HepG2 (cell line): ENCODE data around the gene CD248. TPM values are rescaled to one million over a fixed set of nuclear protein-coding genes. Genes with fewer than 3 reads are reported as not detected.

Experiments used
- ATF7 ChIP-seq, 2 experiments: fragments of 450-650 bp in 1 of 2; sonication (generic) in 1 of 2; formaldehyde crosslinking in 1 of 2; IDR thresholded peaks; 2 replicates each; pipeline versions ENCODE4 v1.4.0 to v1.6.1; 2016 to 2020; ENCODE audit warnings: antibody characterized with exemption in 1 of 2, mild to moderate bottlenecking in 1 of 2, missing genetic modification reagents in 1 of 2
- BCL6 ChIP-seq: IDR thresholded peaks from 2 replicates; pipeline ENCODE4 v1.6.1; 2016; ENCODE audit warnings: missing genetic modification reagents, missing compliant biosample characterization
- IKZF1 ChIP-seq: fragments of 450-650 bp; IDR thresholded peaks from 2 replicates; pipeline ENCODE4 v1.7.1; 2016
- KAT7 ChIP-seq: IDR thresholded peaks from 2 replicates; pipeline ENCODE4 v1.6.1; 2018; ENCODE audit warnings: borderline replicate concordance, missing compliant biosample characterization
- NCOA1 ChIP-seq: sonication (generic); formaldehyde crosslinking; IDR thresholded peaks from 2 replicates; pipeline ENCODE4 v1.9.0; 2021; ENCODE audit warnings: missing genetic modification reagents
- NFIC ChIP-seq: IDR thresholded peaks from 2 replicates; pipeline ENCODE4 v1.6.1; 2012; ENCODE audit warnings: mild to moderate bottlenecking, low read length, inconsistent platforms
- PAX8 ChIP-seq: sonication (generic); formaldehyde crosslinking; IDR thresholded peaks from 2 replicates; pipeline ENCODE4 v1.8.0; 2022; ENCODE audit warnings: mild to moderate bottlenecking, missing genetic modification reagents, borderline replicate concordance
- PRPF4 ChIP-seq: fragments of 200-400 bp; formaldehyde crosslinking; IDR thresholded peaks from 2 replicates; pipeline ENCODE4 v1.6.1; 2016; ENCODE audit warnings: low read length, low read depth; ENCODE audit not compliant: poor library complexity, severe bottlenecking
- SMYD3 ChIP-seq: sonication (generic); formaldehyde crosslinking; IDR thresholded peaks from 2 replicates; pipeline ENCODE4 v1.8.1; 2023; ENCODE audit warnings: mild to moderate bottlenecking, missing genetic modification reagents
- SOX13 ChIP-seq, 3 experiments: fragments of 450-650 bp in 1 of 3; sonication (generic) in 1 of 3; formaldehyde crosslinking in 1 of 3; IDR thresholded peaks in 2 of 3; conservative IDR thresholded peaks in 1 of 3; 2 replicates each; pipeline versions ENCODE4 v1.5.0 to v1.6.1; 2016 to 2020; ENCODE audit warnings: antibody characterized with exemption in 1 of 3, mild to moderate bottlenecking in 1 of 3, missing compliant biosample characterization in 1 of 3, missing genetic modification reagents in 1 of 3, moderate library complexity in 1 of 3
- THAP11 ChIP-seq: IDR thresholded peaks from 2 replicates; pipeline ENCODE4 v1.6.1; 2016; ENCODE audit warnings: missing biosample characterization, missing genetic modification reagents
- TOE1 ChIP-seq: sonication (generic); formaldehyde crosslinking; IDR thresholded peaks from 2 replicates; pipeline ENCODE4 v1.4.0; 2020; ENCODE audit warnings: mild to moderate bottlenecking, missing genetic modification reagents
- ZBTB3 ChIP-seq: sonication (generic); formaldehyde crosslinking; IDR thresholded peaks from 2 replicates; pipeline ENCODE4 v1.4.0; 2020; ENCODE audit warnings: low read depth, mild to moderate bottlenecking, moderate library complexity, missing genetic modification reagents, borderline replicate concordance
- ZNF232 ChIP-seq: sonication (generic); formaldehyde crosslinking; IDR thresholded peaks from 2 replicates; pipeline ENCODE4 v1.4.0; 2020; ENCODE audit warnings: missing genetic modification reagents, borderline replicate concordance
- ZNF496 ChIP-seq: sonication (generic); formaldehyde crosslinking; IDR thresholded peaks from 2 replicates; pipeline ENCODE4 v1.8.1; 2023; ENCODE audit warnings: mild to moderate bottlenecking, moderate library complexity, missing genetic modification reagents; ENCODE audit not compliant: insufficient replicate concordance
- ZNF547 ChIP-seq: sonication (generic); formaldehyde crosslinking; IDR thresholded peaks from 2 replicates; pipeline ENCODE4 v1.5.1; 2020; ENCODE audit warnings: mild to moderate bottlenecking, missing genetic modification reagents
- ZNF552 ChIP-seq: sonication (generic); formaldehyde crosslinking; IDR thresholded peaks from 2 replicates; pipeline ENCODE4 v1.9.0; 2022; ENCODE audit warnings: missing genetic modification reagents, mild to moderate bottlenecking, borderline replicate concordance
- ZNF878 ChIP-seq: sonication (generic); formaldehyde crosslinking; IDR thresholded peaks from 2 replicates; pipeline ENCODE4 v1.8.1; 2023; ENCODE audit warnings: mild to moderate bottlenecking, missing genetic modification reagents, moderate library complexity
- polyA plus RNA-seq, 8 experiments: library from polyadenylated mRNA; depleted of rRNA in 3 of 8; stranded (reverse) in 7 of 8; unstranded in 1 of 8; fragments of >200 nt; fragmentation: Illumina TruSeq in 4 of 8; extraction: Trizol in 4 of 8; gene quantifications; 2 replicates each; pipeline versions ENCODE4 v1.2.1 to v1.2.3, GENCODE V29; 2011 to 2016; ENCODE audit warnings: low read depth in 4 of 8, missing spikeins in 1 of 8, mixed read lengths in 1 of 8; ENCODE audit not compliant: insufficient read depth in 1 of 8
- total RNA-seq, 5 experiments: library from RNA; depleted of rRNA; stranded (reverse); fragments of >200 nt; fragmentation: Illumina TruSeq; extraction: Trizol; gene quantifications; 2 replicates each; pipeline ENCODE4 v1.2.3, GENCODE V29; 2016; ENCODE audit warnings: low read depth in 1 of 5
- TF ChIP-seq, protein P1 (sequence below): sonication (generic); IDR thresholded peaks from 2 replicates; pipeline ENCODE4 v1.6.1; 2016; ENCODE audit warnings: low read depth, borderline replicate concordance
- TF ChIP-seq, protein P2 (sequence below): sonication (generic); formaldehyde crosslinking; IDR thresholded peaks from 2 replicates; pipeline ENCODE4 v1.5.0; 2020; ENCODE audit warnings: mild to moderate bottlenecking, missing genetic modification reagents, borderline replicate concordance

CD248 gene
- total and polyA plus RNA-seq, 2 of the 13 experiments (the other 11 are each of a cell fraction or from before 2014, with no cell fraction given) = 0.25 to 0.35 TPM

DNA sequence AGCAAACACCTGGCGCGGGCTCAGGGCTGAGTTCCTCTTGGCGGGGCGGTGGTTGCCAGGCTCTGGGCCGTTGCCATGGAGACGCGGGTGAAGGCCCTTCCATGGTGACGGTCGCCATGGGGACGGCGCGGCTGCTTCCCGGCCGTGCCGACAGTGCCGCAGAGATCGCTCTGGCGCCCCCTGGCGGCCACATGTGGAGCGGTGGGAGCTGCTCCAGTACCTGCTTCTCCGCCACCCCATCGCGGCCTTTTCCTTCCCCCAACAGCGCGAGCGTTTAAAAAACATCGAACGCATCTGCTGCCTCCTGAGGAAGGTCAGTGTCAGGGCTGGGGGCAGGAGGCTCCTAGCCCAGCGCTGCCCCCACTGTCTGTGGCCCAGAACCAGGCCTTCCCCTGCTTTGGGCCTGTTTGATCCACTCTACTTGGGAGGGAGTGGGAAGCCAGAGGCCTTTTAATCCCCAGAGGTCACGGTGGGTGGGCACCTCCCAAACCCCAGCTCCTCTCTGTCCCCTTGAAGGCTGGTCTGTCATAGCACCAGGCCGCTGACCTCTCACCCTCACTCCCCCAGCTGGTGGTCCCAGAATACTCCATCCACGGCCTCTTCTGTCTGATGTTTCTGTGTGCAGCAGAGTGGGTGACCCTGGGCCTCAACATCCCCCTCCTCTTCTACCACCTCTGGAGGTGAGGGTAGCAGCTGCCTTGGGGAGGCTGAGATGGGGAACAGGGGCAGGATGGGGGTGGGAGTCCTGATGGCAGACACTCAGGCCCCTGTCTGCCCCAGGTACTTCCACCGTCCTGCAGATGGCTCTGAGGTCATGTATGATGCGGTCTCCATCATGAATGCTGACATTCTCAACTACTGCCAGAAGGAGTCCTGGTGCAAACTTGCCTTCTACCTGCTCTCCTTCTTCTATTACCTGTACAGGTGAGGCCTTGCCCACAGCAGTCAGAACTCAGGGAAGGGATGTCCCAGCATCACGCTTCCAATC, 34.1 kb downstream of the CD248 start (continued):
- TF ChIP-seq, protein P1, sequence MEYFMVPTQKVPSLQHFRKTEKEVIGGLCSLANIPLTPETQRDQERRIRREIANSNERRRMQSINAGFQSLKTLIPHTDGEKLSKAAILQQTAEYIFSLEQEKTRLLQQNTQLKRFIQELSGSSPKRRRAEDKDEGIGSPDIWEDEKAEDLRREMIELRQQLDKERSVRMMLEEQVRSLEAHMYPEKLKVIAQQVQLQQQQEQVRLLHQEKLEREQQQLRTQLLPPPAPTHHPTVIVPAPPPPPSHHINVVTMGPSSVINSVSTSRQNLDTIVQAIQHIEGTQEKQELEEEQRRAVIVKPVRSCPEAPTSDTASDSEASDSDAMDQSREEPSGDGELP = peak; percentile 10; the same call in 1 of the 2 replicates
- no peak for TF ChIP-seq IKZF1
- TF ChIP-seq SMYD3 (CRISPR knock-in tag) = no peak
- no peak for TF ChIP-seq ZNF232
- no peak for TF ChIP-seq ZNF878 (CRISPR knock-in tag)
- no peak for TF ChIP-seq ATF7 (IDR thresholded peaks at IDR 0.05)
- no peak for TF ChIP-seq ATF7 (CRISPR knock-in tag; IDR thresholded peaks at IDR 0.05)
- TF ChIP-seq ZNF552 (CRISPR knock-in tag) = no peak
- TF ChIP-seq THAP11 = peak; percentile 78
- peak; percentile 33; the same call in 1 of the 2 replicates for TF ChIP-seq BCL6 (CRISPR knock-in tag)
- no peak for TF ChIP-seq PRPF4
- no peak for TF ChIP-seq NCOA1 (CRISPR knock-in tag)
- no peak for TF ChIP-seq TOE1 (CRISPR knock-in tag)
- no peak for TF ChIP-seq ZNF496 (CRISPR knock-in tag)
- TF ChIP-seq KAT7 (CRISPR knock-in tag) = 0 out of 2 replicates have a peak, but pooled peaks have one; percentile 36
- TF ChIP-seq, protein P2, sequence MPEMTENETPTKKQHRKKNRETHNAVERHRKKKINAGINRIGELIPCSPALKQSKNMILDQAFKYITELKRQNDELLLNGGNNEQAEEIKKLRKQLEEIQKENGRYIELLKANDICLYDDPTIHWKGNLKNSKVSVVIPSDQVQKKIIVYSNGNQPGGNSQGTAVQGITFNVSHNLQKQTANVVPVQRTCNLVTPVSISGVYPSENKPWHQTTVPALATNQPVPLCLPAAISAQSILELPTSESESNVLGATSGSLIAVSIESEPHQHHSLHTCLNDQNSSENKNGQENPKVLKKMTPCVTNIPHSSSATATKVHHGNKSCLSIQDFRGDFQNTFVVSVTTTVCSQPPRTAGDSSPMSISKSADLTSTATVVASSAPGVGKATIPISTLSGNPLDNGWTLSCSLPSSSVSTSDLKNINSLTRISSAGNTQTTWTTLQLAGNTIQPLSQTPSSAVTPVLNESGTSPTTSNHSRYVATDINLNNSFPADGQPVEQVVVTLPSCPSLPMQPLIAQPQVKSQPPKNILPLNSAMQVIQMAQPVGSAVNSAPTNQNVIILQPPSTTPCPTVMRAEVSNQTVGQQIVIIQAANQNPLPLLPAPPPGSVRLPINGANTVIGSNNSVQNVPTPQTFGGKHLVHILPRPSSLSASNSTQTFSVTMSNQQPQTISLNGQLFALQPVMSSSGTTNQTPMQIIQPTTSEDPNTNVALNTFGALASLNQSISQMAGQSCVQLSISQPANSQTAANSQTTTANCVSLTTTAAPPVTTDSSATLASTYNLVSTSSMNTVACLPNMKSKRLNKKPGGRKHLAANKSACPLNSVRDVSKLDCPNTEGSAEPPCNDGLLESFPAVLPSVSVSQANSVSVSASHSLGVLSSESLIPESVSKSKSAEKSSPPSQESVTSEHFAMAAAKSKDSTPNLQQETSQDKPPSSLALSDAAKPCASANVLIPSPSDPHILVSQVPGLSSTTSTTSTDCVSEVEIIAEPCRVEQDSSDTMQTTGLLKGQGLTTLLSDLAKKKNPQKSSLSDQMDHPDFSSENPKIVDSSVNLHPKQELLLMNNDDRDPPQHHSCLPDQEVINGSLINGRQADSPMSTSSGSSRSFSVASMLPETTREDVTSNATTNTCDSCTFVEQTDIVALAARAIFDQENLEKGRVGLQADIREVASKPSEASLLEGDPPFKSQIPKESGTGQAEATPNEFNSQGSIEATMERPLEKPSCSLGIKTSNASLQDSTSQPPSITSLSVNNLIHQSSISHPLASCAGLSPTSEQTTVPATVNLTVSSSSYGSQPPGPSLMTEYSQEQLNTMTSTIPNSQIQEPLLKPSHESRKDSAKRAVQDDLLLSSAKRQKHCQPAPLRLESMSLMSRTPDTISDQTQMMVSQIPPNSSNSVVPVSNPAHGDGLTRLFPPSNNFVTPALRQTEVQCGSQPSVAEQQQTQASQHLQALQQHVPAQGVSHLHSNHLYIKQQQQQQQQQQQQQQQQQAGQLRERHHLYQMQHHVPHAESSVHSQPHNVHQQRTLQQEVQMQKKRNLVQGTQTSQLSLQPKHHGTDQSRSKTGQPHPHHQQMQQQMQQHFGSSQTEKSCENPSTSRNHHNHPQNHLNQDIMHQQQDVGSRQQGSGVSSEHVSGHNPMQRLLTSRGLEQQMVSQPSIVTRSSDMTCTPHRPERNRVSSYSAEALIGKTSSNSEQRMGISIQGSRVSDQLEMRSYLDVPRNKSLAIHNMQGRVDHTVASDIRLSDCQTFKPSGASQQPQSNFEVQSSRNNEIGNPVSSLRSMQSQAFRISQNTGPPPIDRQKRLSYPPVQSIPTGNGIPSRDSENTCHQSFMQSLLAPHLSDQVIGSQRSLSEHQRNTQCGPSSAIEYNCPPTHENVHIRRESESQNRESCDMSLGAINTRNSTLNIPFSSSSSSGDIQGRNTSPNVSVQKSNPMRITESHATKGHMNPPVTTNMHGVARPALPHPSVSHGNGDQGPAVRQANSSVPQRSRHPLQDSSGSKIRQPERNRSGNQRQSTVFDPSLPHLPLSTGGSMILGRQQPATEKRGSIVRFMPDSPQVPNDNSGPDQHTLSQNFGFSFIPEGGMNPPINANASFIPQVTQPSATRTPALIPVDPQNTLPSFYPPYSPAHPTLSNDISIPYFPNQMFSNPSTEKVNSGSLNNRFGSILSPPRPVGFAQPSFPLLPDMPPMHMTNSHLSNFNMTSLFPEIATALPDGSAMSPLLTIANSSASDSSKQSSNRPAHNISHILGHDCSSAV (CRISPR knock-in tag) = no peak
- no peak for TF ChIP-seq ZBTB3
- TF ChIP-seq ZNF547 (CRISPR knock-in tag) = no peak
- no peak for TF ChIP-seq PAX8
- TF ChIP-seq NFIC = no peak
- TF ChIP-seq SOX13 (IDR thresholded peaks at IDR 0.05) = no peak
- TF ChIP-seq SOX13 (CRISPR knock-in tag; conservative IDR thresholded peaks at IDR 0.05 in 1 of 2, IDR thresholded peaks at IDR 0.05 in 1 of 2) = no peak
